Fibroblast of lung (primary cell): ENCODE results near the gene ZFR. TPM values are rescaled to one million over a fixed set of nuclear protein-coding genes. Genes with fewer than 3 reads are reported as not detected.
A peak's percentile ranks its signal among the peaks of the same experiment; 100 is the strongest.

ENCODE experiments used
- DNase-seq, 2 donors: peaks; one replicate each; pipeline versions ENCODE4 v3.0.0 to v3.0.0-alpha.2; 2010; ENCODE audit warnings: low read depth in 2 of 2
- H2AFZ ChIP-seq: 2 replicates; pipeline ENCODE4 v1.5.1; 2012; ENCODE audit warnings: low read length, control low read depth, inconsistent platforms
- H3K27ac ChIP-seq: 2 replicates; pipeline ENCODE4 v1.5.1; 2011; ENCODE audit warnings: low read length, control low read depth; ENCODE audit not compliant: insufficient read depth
- H3K27me3 ChIP-seq: 2 replicates; pipeline ENCODE4 v1.5.1; 2011; ENCODE audit warnings: mild to moderate bottlenecking, low read length; ENCODE audit not compliant: control insufficient read depth, insufficient read depth
- H3K36me3 ChIP-seq: 2 replicates; pipeline ENCODE4 v1.5.1; 2011; ENCODE audit warnings: low read length; ENCODE audit not compliant: control insufficient read depth, insufficient read depth
- H3K4me1 ChIP-seq: 2 replicates; pipeline ENCODE4 v1.5.1; 2011; ENCODE audit warnings: low read length; ENCODE audit not compliant: control insufficient read depth, insufficient read depth; ENCODE audit errors: extremely low read depth
- H3K4me2 ChIP-seq: 2 replicates; pipeline ENCODE4 v1.5.1; 2011; ENCODE audit warnings: low read length, control low read depth; ENCODE audit not compliant: insufficient read depth; ENCODE audit errors: extremely low read depth
- H3K4me3 ChIP-seq, 4 experiments: fragments of 200-600 bp in 1 of 4; sonication (generic) in 1 of 4; replicated peaks in 1 of 4; 2 replicates each; pipeline ENCODE4 v1.5.1; 2011 to 2016; ENCODE audit warnings: low read length in 4 of 4, low read depth in 3 of 4, mild to moderate bottlenecking in 3 of 4, control low read depth in 2 of 4, inconsistent platforms in 1 of 4, mixed read lengths in 1 of 4; ENCODE audit not compliant: insufficient read depth in 1 of 4; ENCODE audit errors: control extremely low read depth in 1 of 4
- H3K79me2 ChIP-seq: 2 replicates; pipeline ENCODE4 v1.5.1; 2012; ENCODE audit warnings: mild to moderate bottlenecking, low read length, inconsistent platforms; ENCODE audit not compliant: control insufficient read depth, insufficient read depth
- H3K9ac ChIP-seq: 2 replicates; pipeline ENCODE4 v1.5.1; 2011; ENCODE audit warnings: mild to moderate bottlenecking, low read length, control low read depth; ENCODE audit not compliant: insufficient read depth
- H3K9me3 ChIP-seq: 2 replicates; pipeline ENCODE4 v1.5.1; 2012; ENCODE audit warnings: low read depth, low read length; ENCODE audit not compliant: control insufficient read depth, insufficient read depth
- H4K20me1 ChIP-seq: 2 replicates; pipeline ENCODE4 v1.5.1; 2011; ENCODE audit warnings: low read length; ENCODE audit not compliant: control insufficient read depth, insufficient read depth; ENCODE audit errors: extremely low read depth
- EZH2 ChIP-seq: IDR thresholded peaks from 2 replicates; pipeline ENCODE4 v1.5.1; 2012; ENCODE audit warnings: low read length, control low read depth, mild to moderate bottlenecking; ENCODE audit errors: missing control alignments
- polyA plus RNA-seq, 2 donors: library from polyadenylated mRNA; depleted of rRNA in 1 of 2; stranded (reverse) in 1 of 2; unstranded in 1 of 2; fragments of >200 nt; gene quantifications; 2 replicates each; pipeline ENCODE4 v1.2.1, GENCODE V29; 2011 to 2012; ENCODE audit warnings: missing spikeins in 1 of 2
- total RNA-seq: library from RNA; depleted of rRNA; stranded (reverse); fragments of >200 nt; gene quantifications from 2 replicates; pipeline ENCODE4 v1.2.1, GENCODE V29; 2014
- TF ChIP-seq, protein P1 (sequence below), 2 donors: IDR thresholded peaks in 1 of 2; conservative IDR thresholded peaks in 1 of 2; 1 replicate in 1 of 2; 2 replicates in 1 of 2; pipeline ENCODE4 v1.5.1; 2011 to 2012; ENCODE audit warnings: low read length in 2 of 2, control low read depth in 1 of 2, inconsistent platforms in 1 of 2, low read depth in 1 of 2, mild to moderate bottlenecking in 1 of 2

ZFR gene
- total and polyA plus RNA-seq, 2 donors (not counting 1 experiment from before 2014, with no cell fraction given), result 56.8 to 113 TPM

DNA sequence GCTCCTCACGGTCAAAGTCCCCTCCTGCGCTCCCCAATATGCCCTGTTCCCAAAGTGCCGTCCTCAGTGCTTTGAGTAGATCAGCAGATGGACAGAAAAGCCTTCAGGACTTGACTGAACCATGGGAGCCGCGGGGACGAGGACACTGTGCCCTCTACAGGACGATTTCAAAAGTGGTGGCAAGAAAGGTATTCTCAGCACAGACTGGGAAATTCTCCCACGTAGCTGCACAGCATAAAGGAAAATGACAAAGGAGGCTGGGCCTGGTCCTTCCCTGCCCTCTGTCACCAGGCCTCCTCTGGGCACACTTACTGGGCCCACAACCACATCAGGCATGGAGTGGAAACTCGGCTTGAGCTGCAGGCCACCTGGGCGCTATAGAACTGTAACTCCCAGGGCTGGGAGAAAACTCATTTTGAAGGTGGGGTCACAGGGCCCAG, 115.1 kb downstream of the ZFR start:
- peak; percentile 45 to 64 for DNase-seq

DNA sequence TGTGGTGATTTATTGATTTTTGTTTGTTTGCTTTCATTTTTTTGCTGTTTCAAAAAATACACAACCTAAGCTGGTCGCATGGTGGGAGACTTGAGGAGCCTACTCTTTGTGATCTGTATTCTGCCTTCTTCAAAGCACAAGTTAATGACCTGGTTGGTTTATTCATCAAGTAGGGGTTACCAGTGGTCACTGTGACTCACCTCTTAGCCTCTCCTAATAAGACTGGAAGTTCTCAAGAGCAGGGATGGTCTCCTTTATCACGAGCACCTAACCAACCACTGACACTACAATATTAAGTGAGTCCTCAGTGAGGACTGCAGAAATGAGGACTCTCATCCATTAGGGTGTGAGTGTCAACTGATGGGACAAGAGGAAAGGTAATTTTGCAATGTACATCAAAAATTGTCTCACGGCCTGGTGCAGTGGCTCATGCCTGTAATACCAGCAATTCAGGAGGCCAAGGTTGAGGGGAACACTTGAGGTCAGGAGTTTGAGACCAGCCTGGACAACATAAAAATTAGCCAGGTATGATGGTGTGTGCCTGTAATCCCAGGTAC, 118.2 kb downstream of the ZFR start:
- Histone ChIP-seq H4K20me1 (no peaks in the 10 kb centered on the region), H3K4me3 (no peak overlapping the region), H3K9ac (no peak overlapping the region), H3K4me1 (no peaks in the 10 kb centered on the region), H3K27ac (no peak overlapping the region), H3K4me2 (no peak overlapping the region), H2AFZ (no peak overlapping the region), H3K27me3 (no peaks in the 10 kb centered on the region), H3K79me2 (no peaks in the 10 kb centered on the region), H3K9me3 (no peaks in the 10 kb centered on the region), H3K36me3 (no peaks in the 10 kb centered on the region)
- DNase-seq, result peak; percentile 19 to 61
- TF ChIP-seq, protein P1, sequence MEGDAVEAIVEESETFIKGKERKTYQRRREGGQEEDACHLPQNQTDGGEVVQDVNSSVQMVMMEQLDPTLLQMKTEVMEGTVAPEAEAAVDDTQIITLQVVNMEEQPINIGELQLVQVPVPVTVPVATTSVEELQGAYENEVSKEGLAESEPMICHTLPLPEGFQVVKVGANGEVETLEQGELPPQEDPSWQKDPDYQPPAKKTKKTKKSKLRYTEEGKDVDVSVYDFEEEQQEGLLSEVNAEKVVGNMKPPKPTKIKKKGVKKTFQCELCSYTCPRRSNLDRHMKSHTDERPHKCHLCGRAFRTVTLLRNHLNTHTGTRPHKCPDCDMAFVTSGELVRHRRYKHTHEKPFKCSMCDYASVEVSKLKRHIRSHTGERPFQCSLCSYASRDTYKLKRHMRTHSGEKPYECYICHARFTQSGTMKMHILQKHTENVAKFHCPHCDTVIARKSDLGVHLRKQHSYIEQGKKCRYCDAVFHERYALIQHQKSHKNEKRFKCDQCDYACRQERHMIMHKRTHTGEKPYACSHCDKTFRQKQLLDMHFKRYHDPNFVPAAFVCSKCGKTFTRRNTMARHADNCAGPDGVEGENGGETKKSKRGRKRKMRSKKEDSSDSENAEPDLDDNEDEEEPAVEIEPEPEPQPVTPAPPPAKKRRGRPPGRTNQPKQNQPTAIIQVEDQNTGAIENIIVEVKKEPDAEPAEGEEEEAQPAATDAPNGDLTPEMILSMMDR (conservative IDR thresholded peaks at IDR 0.05 in 1 of 2, IDR thresholded peaks at IDR 0.05 in 1 of 2; ENCODE audit: low read depth in 1 of 2, low read length in 2 of 2), result no peak
- TF ChIP-seq EZH2, result no peak

More for the DNA sequence above, 115.1 kb downstream of the ZFR start:
- Histone ChIP-seq H3K9me3 (no peaks in the 10 kb centered on the region), H3K4me3 (no peak overlapping the region), H2AFZ (peak overlapping the region; percentile 38), H3K4me1 (no peaks in the 10 kb centered on the region), H4K20me1 (no peaks in the 10 kb centered on the region), H3K36me3 (no peaks in the 10 kb centered on the region), H3K4me2 (no peak overlapping the region), H3K79me2 (no peaks in the 10 kb centered on the region), H3K9ac (no peak overlapping the region), H3K27ac (no peak overlapping the region), H3K27me3 (no peaks in the 10 kb centered on the region)
- TF ChIP-seq, protein P1 (conservative IDR thresholded peaks at IDR 0.05 in 1 of 2, IDR thresholded peaks at IDR 0.05 in 1 of 2; ENCODE audit: low read depth in 1 of 2, low read length in 2 of 2), result peak; percentile 71 to 80
- no peak for TF ChIP-seq EZH2

DNA sequence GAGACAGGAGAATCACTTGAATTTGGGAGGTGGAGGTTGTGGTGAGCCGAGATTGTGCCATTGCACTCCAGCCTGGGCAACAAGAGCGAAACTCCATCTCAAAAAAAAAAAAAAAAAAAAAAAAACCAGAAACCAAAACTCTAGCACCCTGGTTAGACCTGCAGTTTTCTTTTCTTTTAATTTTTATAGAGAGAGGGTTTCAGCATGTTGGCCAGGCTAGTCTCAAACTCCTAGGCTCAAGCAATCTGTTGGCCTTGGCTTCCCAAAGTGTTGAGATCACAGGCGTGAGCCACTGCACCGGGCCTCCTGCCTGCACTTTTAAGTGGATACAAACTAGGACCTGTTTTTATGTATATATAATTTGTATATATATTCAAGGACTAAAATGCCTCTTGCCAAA, 118.9 kb downstream of the ZFR start:
- Histone ChIP-seq H3K79me2 (no peaks in the 10 kb centered on the region), H3K4me2 (no peak overlapping the region), H3K27me3 (no peaks in the 10 kb centered on the region), H3K4me1 (no peaks in the 10 kb centered on the region), H3K4me3 (no peak overlapping the region), H4K20me1 (no peaks in the 10 kb centered on the region), H3K9me3 (no peaks in the 10 kb centered on the region), H2AFZ (no peak overlapping the region), H3K27ac (no peak overlapping the region), H3K9ac (no peak overlapping the region), H3K36me3 (no peaks in the 10 kb centered on the region)
- TF ChIP-seq, protein P1 (conservative IDR thresholded peaks at IDR 0.05 in 1 of 2, IDR thresholded peaks at IDR 0.05 in 1 of 2; ENCODE audit: low read depth in 1 of 2, low read length in 2 of 2), result no peak
- no peak for TF ChIP-seq EZH2
- DNase-seq, result no peak
